Germinal center (tissue), 1 donor: ENCODE data around the gene IRGC.
A peak's percentile ranks its signal among the peaks of the same experiment; 100 is the strongest.
"Not testable (repeated sequence)": the region's sequence is repeated elsewhere in the genome, so short reads cannot be mapped to it uniquely, and the experiment has no call there.

Experiments
- DNase-seq: peaks from one replicate; pipeline ENCODE4 v3.0.0; 2012; ENCODE audit warnings: mixed read lengths, low spot score

Gene IRGC

GRCh38 chr19:43755256-43755801 lies 39.5 kb downstream of the IRGC start:
- DNase-seq = peak; percentile 83

- no peak for DNase-seq
These were observed 43.6 kb downstream of the IRGC start for GRCh38 chr19:43759515-43759914.

- DNase-seq = no peak
These were observed 45.1 kb downstream of the IRGC start for GRCh38 chr19:43760941-43761340.

- no peak for DNase-seq
These were observed 46.9 kb downstream of the IRGC start for GRCh38 chr19:43762814-43763213.

- no peak for DNase-seq
These were observed 47.6 kb downstream of the IRGC start for GRCh38 chr19:43763473-43763939.

- DNase-seq = not testable (repeated sequence)
These were observed 48.8 kb downstream of the IRGC start for GRCh38 chr19:43764684-43765083.

GRCh38 chr19:43765109-43765876 lies 49.4 kb downstream of the IRGC start:
- DNase-seq = no peak

- DNase-seq = no peak
These were observed 50.8 kb downstream of the IRGC start for GRCh38 chr19:43766755-43767043.

- no peak for DNase-seq
These were observed 51.4 kb downstream of the IRGC start for GRCh38 chr19:43767316-43767715.

GRCh38 chr19:43767818-43768217 lies 51.9 kb downstream of the IRGC start:
- DNase-seq = no peak

GRCh38 chr19:43768273-43769050 lies 52.6 kb downstream of the IRGC start:
- DNase-seq = no peak

GRCh38 chr19:43769256-43769655 lies 53.4 kb downstream of the IRGC start:
- no peak for DNase-seq
